ENCODE data around the gene CNOT1.
"Not testable (repeated sequence)": the region's sequence is repeated elsewhere in the genome, so short reads cannot be mapped to it uniquely, and the experiment has no call there.

CNOT1 gene

GRCh38 chr16:58637021-58637420 is 7.4 kb upstream of the CNOT1 start:
- not testable (repeated sequence) for DNase-seq

GRCh38 chr16:58636466-58636865 is 6.8 kb upstream of the CNOT1 start:
- no peak for DNase-seq

GRCh38 chr16:58635502-58635901 is 5.9 kb upstream of the CNOT1 start:
- no peak for DNase-seq

GRCh38 chr16:58634265-58634802 is 4.7 kb upstream of the CNOT1 start:
- DNase-seq, result no peak

- no peak for DNase-seq
These were observed 537 bp downstream of the CNOT1 start for GRCh38 chr16:58628845-58629732.

GRCh38 chr16:58624209-58624608 is 5.4 kb downstream of the CNOT1 start:
- no peak for DNase-seq

GRCh38 chr16:58620396-58620795 is 9.2 kb downstream of the CNOT1 start:
- no peak for DNase-seq

GRCh38 chr16:58615280-58615679 is 14.3 kb downstream of the CNOT1 start:
- no peak for DNase-seq

- no peak for DNase-seq
These were observed 14.8 kb downstream of the CNOT1 start for GRCh38 chr16:58614860-58615259.

GRCh38 chr16:58614212-58614611 is 15.4 kb downstream of the CNOT1 start:
- no peak for DNase-seq

GRCh38 chr16:58612965-58613364 is 16.7 kb downstream of the CNOT1 start:
- not testable (repeated sequence) for DNase-seq

- no peak for DNase-seq
These were observed 21.0 kb downstream of the CNOT1 start for GRCh38 chr16:58608601-58609136.

- DNase-seq, result no peak
These were observed 24.1 kb downstream of the CNOT1 start for GRCh38 chr16:58605562-58605961.

- no peak for DNase-seq
These were observed 38.5 kb downstream of the CNOT1 start for GRCh38 chr16:58591083-58591482.

- DNase-seq, result no peak
These were observed 40.2 kb downstream of the CNOT1 start for GRCh38 chr16:58589326-58589905.

- no peak for DNase-seq
These were observed 41.2 kb downstream of the CNOT1 start for GRCh38 chr16:58588406-58588805.

- no peak for DNase-seq
These were observed 43.1 kb downstream of the CNOT1 start for GRCh38 chr16:58586340-58587030.

- DNase-seq, result no peak
These were observed 44.7 kb downstream of the CNOT1 start for GRCh38 chr16:58584831-58585505.

GRCh38 chr16:58582971-58583765 is 46.5 kb downstream of the CNOT1 start:
- no peak for DNase-seq

GRCh38 chr16:58582133-58582532 is 47.5 kb downstream of the CNOT1 start:
- DNase-seq, result no peak

GRCh38 chr16:58579587-58579986 is 50.0 kb downstream of the CNOT1 start:
- no peak for DNase-seq

- no peak for DNase-seq
These were observed 51.0 kb downstream of the CNOT1 start for GRCh38 chr16:58578642-58579041.

Measured in NCI-H2029 treated with DMSO at 0.1 percent for 48 hours (cell line).